LHCN-M2 (cell line): ENCODE data around the gene PRKG1. TPM values are rescaled to one million over a fixed set of nuclear protein-coding genes. Genes with fewer than 3 reads are reported as not detected.

ENCODE experiments used
- DNase-seq: peaks from one replicate; pipeline ENCODE4 v3.0.0-alpha.2; 2012; ENCODE audit warnings: low read depth
- total RNA-seq: library from RNA; depleted of rRNA; stranded (reverse); fragments of >200 nt; gene quantifications from 2 replicates; pipeline ENCODE4 v1.2.3, GENCODE V29; 2014

PRKG1 gene
- total RNA-seq, 1 experiment from 2014 or later, result 6.4 TPM

GRCh38 chr10:52040486-52040885, 966.2 kb downstream of the PRKG1 start:
- no peak for DNase-seq

- no peak for DNase-seq
These were observed 969.5 kb downstream of the PRKG1 start for GRCh38 chr10:52043811-52044210.

GRCh38 chr10:52048051-52048450, 973.8 kb downstream of the PRKG1 start:
- DNase-seq, result no peak

GRCh38 chr10:52050429-52051047, 976.3 kb downstream of the PRKG1 start:
- DNase-seq, result no peak

GRCh38 chr10:52053497-52053896, 979.2 kb downstream of the PRKG1 start:
- DNase-seq, result no peak

GRCh38 chr10:52056291-52056690, 982.0 kb downstream of the PRKG1 start:
- DNase-seq, result peak; percentile 11

- no peak for DNase-seq
These were observed 984.8 kb downstream of the PRKG1 start for GRCh38 chr10:52059089-52059488.

GRCh38 chr10:52063159-52063558, 988.9 kb downstream of the PRKG1 start:
- DNase-seq, result no peak

- no peak for DNase-seq
These were observed 990.0 kb downstream of the PRKG1 start for GRCh38 chr10:52064084-52064845.

- DNase-seq, result peak; percentile 3
These were observed 992.1 kb downstream of the PRKG1 start for GRCh38 chr10:52066383-52066782.

GRCh38 chr10:52068485-52068884, 994.2 kb downstream of the PRKG1 start:
- no peak for DNase-seq

GRCh38 chr10:52071814-52072213, 997.5 kb downstream of the PRKG1 start:
- DNase-seq, result no peak

- no peak for DNase-seq
These were observed 1000.3 kb downstream of the PRKG1 start for GRCh38 chr10:52074505-52075026.

- DNase-seq, result no peak
These were observed 1003.5 kb downstream of the PRKG1 start for GRCh38 chr10:52077814-52078213.

- DNase-seq, result no peak
These were observed 1004.2 kb downstream of the PRKG1 start for GRCh38 chr10:52078397-52078937.

GRCh38 chr10:52082307-52082706, 1008.0 kb downstream of the PRKG1 start:
- DNase-seq, result no peak

- no peak for DNase-seq
These were observed 1009.1 kb downstream of the PRKG1 start for GRCh38 chr10:52083422-52083821.

- DNase-seq, result no peak
These were observed 1018.1 kb downstream of the PRKG1 start for GRCh38 chr10:52092390-52092789.

GRCh38 chr10:52098130-52098529, 1023.8 kb downstream of the PRKG1 start:
- no peak for DNase-seq

GRCh38 chr10:52099026-52099600, 1024.8 kb downstream of the PRKG1 start:
- no peak for DNase-seq

- no peak for DNase-seq
These were observed 1025.8 kb downstream of the PRKG1 start for GRCh38 chr10:52100011-52100547.

- no peak for DNase-seq
These were observed 1031.0 kb downstream of the PRKG1 start for GRCh38 chr10:52105301-52105700.
